ENCODE measurements around the gene ANO3.

- TF ChIP-seq EZH2 (IDR thresholded peaks at IDR 0.05; ENCODE audit: insufficient read depth, poor library complexity, severe bottlenecking), result no peak
- no peak for TF ChIP-seq EZH2phosphoT487 (IDR thresholded peaks at IDR 0.05; ENCODE audit: insufficient read depth, low read depth)
Observed at GRCh38 chr11:26332572-26332915, 614 bp downstream of the ANO3 start.

Measured in GM23248 (cell line).